ENCODE results near the gene PI4KA. TPM values are rescaled to one million over a fixed set of nuclear protein-coding genes. Genes with fewer than 3 reads are reported as not detected.
"Not testable (repeated sequence)": the region's sequence is repeated elsewhere in the genome, so short reads cannot be mapped to it uniquely, and the experiment has no call there.

PI4KA gene
- total RNA-seq, 6 donors from 2014 or later: 68.6 to 251 (median 89.5) TPM

GRCh38 chr22:20703816-20704609 lies 154.6 kb downstream of the PI4KA start:
- peak overlapping the region in 3 of 4 donors; percentile 63 to 70 (median 64) for H3K4me3 ChIP-seq
- not testable (repeated sequence) for H3K27me3 ChIP-seq, H3K9me3 ChIP-seq, H3K36me3 ChIP-seq
- peak in 1 of 2 donors; percentile 1 for ATAC-seq (ENCODE audit: low FRiP score in 2 of 2)
- peak in 2 of 6 experiments; percentile 6 to 46 for TF ChIP-seq CTCF (IDR thresholded peaks at IDR 0.05)
- WGBS, 2 donors: 11 to 21% methylated on average over 4 to 5 of the region's 79 CpGs
- H3K27ac ChIP-seq: peak overlapping the region in 1 of 4 donors; percentile 16
- peak in 1 of 2 donors; percentile 90 for DNase-seq
- peaks cover 9 to 17% (median 12%) of the 10 kb centered on the region in 4 donors for H3K4me1 ChIP-seq

- WGBS, 2 donors: no CpG with 5 or more reads among the region's 25 CpGs
- H3K27ac ChIP-seq, DNase-seq, H3K27me3 ChIP-seq, H3K9me3 ChIP-seq, H3K36me3 ChIP-seq: not testable (repeated sequence)
- Histone ChIP-seq H3K4me1 (peaks cover 9 to 17% (median 12%) of the 10 kb centered on the region in 4 donors), H3K4me3 (peak overlapping the region in 3 of 4 donors; percentile 63 to 70 (median 64))
- ATAC-seq (ENCODE audit: low FRiP score in 2 of 2): peak; percentile 56 to 66
These were observed 155.2 kb downstream of the PI4KA start for GRCh38 chr22:20703414-20703806.

- not testable (repeated sequence) for H3K36me3 ChIP-seq, H3K27me3 ChIP-seq, H3K9me3 ChIP-seq
- peak overlapping the region; percentile 35 to 70 (median 64) for H3K4me3 ChIP-seq
- ATAC-seq (ENCODE audit: low FRiP score in 2 of 2): peak; percentile 96 to 99
- 0 to 1% methylated on average over 9 to 26 of the region's 64 CpGs for WGBS, 2 donors
- DNase-seq: peak; percentile 98 to 100
- H3K4me1 ChIP-seq: peaks cover 9 to 17% (median 12%) of the 10 kb centered on the region in 4 donors
- H3K27ac ChIP-seq: peak overlapping the region; percentile 65 to 86 (median 80)
- TF ChIP-seq CTCF (IDR thresholded peaks at IDR 0.05): peak in 1 of 6 experiments; percentile 5
- TF ChIP-seq POLR2A (IDR thresholded peaks at IDR 0.05): peak in 2 of 4 donors; percentile 29 to 59
- peak; percentile 6 to 13 for TF ChIP-seq POLR2AphosphoS5 (IDR thresholded peaks at IDR 0.05)
These were observed 155.8 kb downstream of the PI4KA start for GRCh38 chr22:20702546-20703413.

- not testable (repeated sequence) for H3K27me3 ChIP-seq, H3K9me3 ChIP-seq, H3K36me3 ChIP-seq
- H3K4me3 ChIP-seq: peak overlapping the region; percentile 35 to 70 (median 64)
- H3K27ac ChIP-seq: peak overlapping the region; percentile 65 to 86 (median 80)
- DNase-seq (peak in 1 of 2 donors; percentile 84), ATAC-seq (ENCODE audit: low FRiP score in 2 of 2) (peak; percentile 1 to 4)
- WGBS, 2 donors: 0% methylated on average over 8 of the region's 35 CpGs; no CpG with 5 or more reads in 1 of the 2 donors
- H3K4me1 ChIP-seq: peaks cover 9 to 17% (median 14%) of the 10 kb centered on the region in 4 donors
These were observed 156.5 kb downstream of the PI4KA start for GRCh38 chr22:20702175-20702545.

GRCh38 chr22:20701680-20702136 lies 156.9 kb downstream of the PI4KA start:
- DNase-seq, H3K9me3 ChIP-seq, H3K27me3 ChIP-seq, H3K36me3 ChIP-seq: not testable (repeated sequence)
- 12 to 16% methylated on average over 11 of the region's 21 CpGs for WGBS, 2 donors
- Histone ChIP-seq H3K27ac (peak overlapping the region in 3 of 4 donors; percentile 79 to 86 (median 80)), H3K4me3 (peak overlapping the region in 3 of 4 donors; percentile 63 to 70 (median 64)), H3K4me1 (peaks cover 9 to 17% (median 15%) of the 10 kb centered on the region in 4 donors)
- ATAC-seq (ENCODE audit: low FRiP score in 2 of 2): peak in 1 of 2 donors; percentile 8

GRCh38 chr22:20700347-20700746 lies 158.3 kb downstream of the PI4KA start:
- DNase-seq: not testable (repeated sequence)
- 89 to 92% methylated on average over 15 of the region's 15 CpGs for WGBS, 2 donors

GRCh38 chr22:20699856-20700255 lies 158.8 kb downstream of the PI4KA start:
- H3K4me1 ChIP-seq: peaks cover 9 to 17% (median 15%) of the 10 kb centered on the region in 4 donors
- not testable (repeated sequence) for DNase-seq; H3K9me3 ChIP-seq; ATAC-seq (ENCODE audit: low FRiP score in 2 of 2); H3K27me3 ChIP-seq; H3K27ac ChIP-seq; H3K36me3 ChIP-seq; H3K4me3 ChIP-seq
- WGBS, 2 donors: 90 to 95% methylated on average over 9 of the region's 9 CpGs

More at GRCh38 chr22:20700347-20700746, 158.3 kb downstream of the PI4KA start:
- not testable (repeated sequence) for ATAC-seq (ENCODE audit: low FRiP score in 2 of 2); H3K36me3 ChIP-seq; H3K27me3 ChIP-seq; H3K4me3 ChIP-seq; H3K27ac ChIP-seq; H3K9me3 ChIP-seq
- peaks cover 9 to 17% (median 15%) of the 10 kb centered on the region in 4 donors for H3K4me1 ChIP-seq

Data from upper lobe of left lung (tissue), 6 donors.